HEK293 (cell line): ENCODE measurements around the gene DOCK1.

Source experiments
- KLF16 ChIP-seq: fragments of 450-650 bp; formaldehyde crosslinking; IDR thresholded peaks from 2 replicates; pipeline ENCODE4 v1.5.1; 2017; ENCODE audit warnings: missing biosample characterization, missing genetic modification characterization
- MEIS1 ChIP-seq: sonication (generic); formaldehyde crosslinking; IDR thresholded peaks from 2 replicates; pipeline ENCODE4 v1.8.1; 2022; ENCODE audit warnings: missing genetic modification reagents, mild to moderate bottlenecking, borderline replicate concordance
- SETDB1 ChIP-seq: IDR thresholded peaks from one replicate; pipeline ENCODE4 v1.6.1; 2017; ENCODE audit warnings: mild to moderate bottlenecking, low read length, moderate library complexity, mixed read lengths; ENCODE audit not compliant: insufficient read length
- ZBTB21 ChIP-seq: fragments of 450-650 bp; formaldehyde crosslinking; IDR thresholded peaks from 2 replicates; pipeline ENCODE4 v1.5.1; 2017; ENCODE audit warnings: missing biosample characterization, missing genetic modification characterization
- ZNF10 ChIP-seq: fragments of 450-650 bp; formaldehyde crosslinking; IDR thresholded peaks from 2 replicates; pipeline ENCODE4 v1.5.1; 2017; ENCODE audit warnings: missing biosample characterization, missing genetic modification characterization
- ZNF174 ChIP-seq: fragments of 450-650 bp; formaldehyde crosslinking; IDR thresholded peaks from 2 replicates; pipeline ENCODE4 v1.5.0; 2017; ENCODE audit warnings: missing biosample characterization, mild to moderate bottlenecking, missing genetic modification characterization
- ZNF324 ChIP-seq: fragments of 450-650 bp; formaldehyde crosslinking; IDR thresholded peaks from 2 replicates; pipeline ENCODE4 v1.5.1; 2016; ENCODE audit warnings: missing biosample characterization, missing genetic modification characterization
- ZNF335 ChIP-seq: fragments of 450-650 bp; formaldehyde crosslinking; conservative IDR thresholded peaks from 2 replicates; pipeline ENCODE4 v1.5.1; 2016; ENCODE audit warnings: missing biosample characterization, missing genetic modification characterization
- ZNF629 ChIP-seq: fragments of 450-650 bp; formaldehyde crosslinking; IDR thresholded peaks from 2 replicates; pipeline ENCODE4 v1.5.1; 2017; ENCODE audit warnings: missing biosample characterization, missing genetic modification characterization
- ZNF660 ChIP-seq: fragments of 450-650 bp; IDR thresholded peaks from 2 replicates; pipeline ENCODE4 v1.5.1; 2018; ENCODE audit warnings: missing biosample characterization, mild to moderate bottlenecking, missing genetic modification characterization
- TF ChIP-seq, protein P1 (sequence below): fragments of 450-650 bp; formaldehyde crosslinking; IDR thresholded peaks from 2 replicates; pipeline ENCODE4 v1.5.1; 2016; ENCODE audit warnings: missing biosample characterization, missing genetic modification characterization
- TF ChIP-seq, protein P2 (sequence below): fragments of 450-650 bp; formaldehyde crosslinking; IDR thresholded peaks from 2 replicates; pipeline ENCODE4 v1.5.1; 2016; ENCODE audit warnings: missing biosample characterization, missing genetic modification characterization
- TF ChIP-seq, protein P3 (sequence below): IDR thresholded peaks from 2 replicates; pipeline ENCODE4 v1.6.1; 2011; ENCODE audit warnings: mild to moderate bottlenecking, low read depth, low read length, borderline replicate concordance

- TF ChIP-seq ZNF174 (tag by site-specific recombination) (no peak), ZNF660 (tag by site-specific recombination) (no peak), ZNF629 (tag by site-specific recombination) (no peak), ZNF324 (tag by site-specific recombination) (no peak), KLF16 (tag by site-specific recombination) (no peak), ZNF335 (tag by site-specific recombination) (no peak), ZNF10 (tag by site-specific recombination) (no peak), SETDB1 (no peak), MEIS1 (CRISPR knock-in tag) (no peak), ZBTB21 (tag by site-specific recombination) (no peak)
- TF ChIP-seq, protein P1, sequence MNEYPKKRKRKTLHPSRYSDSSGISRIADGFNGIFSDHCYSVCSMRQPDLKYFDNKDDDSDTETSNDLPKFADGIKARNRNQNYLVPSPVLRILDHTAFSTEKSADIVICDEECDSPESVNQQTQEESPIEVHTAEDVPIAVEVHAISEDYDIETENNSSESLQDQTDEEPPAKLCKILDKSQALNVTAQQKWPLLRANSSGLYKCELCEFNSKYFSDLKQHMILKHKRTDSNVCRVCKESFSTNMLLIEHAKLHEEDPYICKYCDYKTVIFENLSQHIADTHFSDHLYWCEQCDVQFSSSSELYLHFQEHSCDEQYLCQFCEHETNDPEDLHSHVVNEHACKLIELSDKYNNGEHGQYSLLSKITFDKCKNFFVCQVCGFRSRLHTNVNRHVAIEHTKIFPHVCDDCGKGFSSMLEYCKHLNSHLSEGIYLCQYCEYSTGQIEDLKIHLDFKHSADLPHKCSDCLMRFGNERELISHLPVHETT = no peak
- TF ChIP-seq, protein P2, sequence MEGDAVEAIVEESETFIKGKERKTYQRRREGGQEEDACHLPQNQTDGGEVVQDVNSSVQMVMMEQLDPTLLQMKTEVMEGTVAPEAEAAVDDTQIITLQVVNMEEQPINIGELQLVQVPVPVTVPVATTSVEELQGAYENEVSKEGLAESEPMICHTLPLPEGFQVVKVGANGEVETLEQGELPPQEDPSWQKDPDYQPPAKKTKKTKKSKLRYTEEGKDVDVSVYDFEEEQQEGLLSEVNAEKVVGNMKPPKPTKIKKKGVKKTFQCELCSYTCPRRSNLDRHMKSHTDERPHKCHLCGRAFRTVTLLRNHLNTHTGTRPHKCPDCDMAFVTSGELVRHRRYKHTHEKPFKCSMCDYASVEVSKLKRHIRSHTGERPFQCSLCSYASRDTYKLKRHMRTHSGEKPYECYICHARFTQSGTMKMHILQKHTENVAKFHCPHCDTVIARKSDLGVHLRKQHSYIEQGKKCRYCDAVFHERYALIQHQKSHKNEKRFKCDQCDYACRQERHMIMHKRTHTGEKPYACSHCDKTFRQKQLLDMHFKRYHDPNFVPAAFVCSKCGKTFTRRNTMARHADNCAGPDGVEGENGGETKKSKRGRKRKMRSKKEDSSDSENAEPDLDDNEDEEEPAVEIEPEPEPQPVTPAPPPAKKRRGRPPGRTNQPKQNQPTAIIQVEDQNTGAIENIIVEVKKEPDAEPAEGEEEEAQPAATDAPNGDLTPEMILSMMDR (tag by site-specific recombination) = no peak
- TF ChIP-seq, protein P3, sequence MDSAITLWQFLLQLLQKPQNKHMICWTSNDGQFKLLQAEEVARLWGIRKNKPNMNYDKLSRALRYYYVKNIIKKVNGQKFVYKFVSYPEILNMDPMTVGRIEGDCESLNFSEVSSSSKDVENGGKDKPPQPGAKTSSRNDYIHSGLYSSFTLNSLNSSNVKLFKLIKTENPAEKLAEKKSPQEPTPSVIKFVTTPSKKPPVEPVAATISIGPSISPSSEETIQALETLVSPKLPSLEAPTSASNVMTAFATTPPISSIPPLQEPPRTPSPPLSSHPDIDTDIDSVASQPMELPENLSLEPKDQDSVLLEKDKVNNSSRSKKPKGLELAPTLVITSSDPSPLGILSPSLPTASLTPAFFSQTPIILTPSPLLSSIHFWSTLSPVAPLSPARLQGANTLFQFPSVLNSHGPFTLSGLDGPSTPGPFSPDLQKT = no peak
These were observed 493.7 kb downstream of the DOCK1 start for GRCh38 chr10:127398971-127399365.
